Smooth muscle cell (in vitro differentiated cells): ENCODE data around the gene TFR2. TPM values are rescaled to one million over a fixed set of nuclear protein-coding genes. Genes with fewer than 3 reads are reported as not detected.

Experiments
- DNase-seq: peaks from one replicate; lab custom pipeline; 2025; ENCODE audit not compliant: unreplicated experiment; lab: John Stamatoyannopoulos, UW
- H2AFZ ChIP-seq: fragments of 200-600 bp; sonication (generic); 2 replicates; pipeline ENCODE4 v1.6.0; 2016; ENCODE audit warnings: antibody characterized with exemption, low read depth, mild to moderate bottlenecking
- H3F3A ChIP-seq: fragments of 200-600 bp; sonication (generic); 2 replicates; pipeline ENCODE4 v1.6.0; 2017; ENCODE audit warnings: antibody characterized with exemption, low read depth
- H3K27ac ChIP-seq: fragments of 200-600 bp; sonication (generic); 2 replicates; pipeline ENCODE4 v1.5.1; 2016; ENCODE audit warnings: low read depth, mild to moderate bottlenecking
- H3K27me3 ChIP-seq: fragments of 200-600 bp; sonication (generic); 2 replicates; pipeline ENCODE4 v1.6.1; 2016; ENCODE audit warnings: low read depth, mild to moderate bottlenecking
- H3K36me3 ChIP-seq: fragments of 200-600 bp; sonication (generic); 2 replicates; pipeline ENCODE4 v1.5.1; 2016; ENCODE audit warnings: low read depth
- H3K4me1 ChIP-seq: fragments of 200-600 bp; sonication (generic); 2 replicates; pipeline ENCODE4 v1.5.1; 2016; ENCODE audit warnings: low read depth
- H3K4me2 ChIP-seq: fragments of 200-600 bp; sonication (generic); 2 replicates; pipeline ENCODE4 v1.6.0; 2016; ENCODE audit warnings: mild to moderate bottlenecking
- H3K4me3 ChIP-seq: fragments of 200-600 bp; sonication (generic); 2 replicates; pipeline ENCODE4 v1.5.1; 2016; ENCODE audit warnings: mild to moderate bottlenecking
- H3K79me2 ChIP-seq: fragments of 200-600 bp; sonication (generic); 2 replicates; pipeline ENCODE4 v1.6.0; 2016; ENCODE audit warnings: low read depth, mild to moderate bottlenecking
- H3K9ac ChIP-seq: fragments of 200-600 bp; sonication (generic); 2 replicates; pipeline ENCODE4 v1.6.0; 2016; ENCODE audit warnings: low read depth
- H3K9me3 ChIP-seq: fragments of 200-600 bp; sonication (generic); replicated peaks from 2 replicates; pipeline ENCODE4 v1.5.1; 2016; ENCODE audit warnings: low read depth
- H4K20me1 ChIP-seq: fragments of 200-600 bp; sonication (generic); 2 replicates; pipeline ENCODE4 v1.6.0; 2016; ENCODE audit warnings: low read depth
- CTCF ChIP-seq: fragments of 200-600 bp; sonication (generic); IDR thresholded peaks from 2 replicates; pipeline ENCODE4 v1.5.1; 2017; ENCODE audit warnings: borderline replicate concordance, mild to moderate bottlenecking, antibody characterized with exemption; ENCODE audit not compliant: insufficient read depth, poor library complexity, severe bottlenecking
- WGBS: methylation state at CpG from one replicate; pipeline ENCODE4 v1.1.7; 2016; ENCODE audit warnings: low lambda C conversion rate; 5-methylcytosine and 5-hydroxymethylcytosine counted together
- polyA plus RNA-seq: library from polyadenylated mRNA; unstranded; fragments of >200 nt; fragmentation: Nextera tagmentation; extraction: Ambion mirVana; gene quantifications from 2 replicates; pipeline ENCODE4 v1.2.1, GENCODE V29; 2016
- total RNA-seq: library from RNA; depleted of rRNA; stranded (reverse); fragments of >200 nt; gene quantifications from 2 replicates; pipeline ENCODE4 v1.2.3, GENCODE V29; 2014

The TFR2 gene
- total and polyA plus RNA-seq, 2 experiments from 2014 or later, result 1.9 to 3.2 TPM

- Histone ChIP-seq H3K27ac (peak within 1 kb of the TSS; percentile 83), H3K36me3 (peaks cover 6% of the 10 kb centered on the region), H3K4me2 (peak within 1 kb of the TSS; percentile 86), H3K9me3 (no peaks in the 10 kb centered on the region), H3K4me1 (peaks cover 16% of the 10 kb centered on the region), H2AFZ (peak within 1 kb of the TSS; percentile 39), H3F3A (peaks cover 11% of the 10 kb centered on the region), H4K20me1 (peaks cover 37% of the 10 kb centered on the region), H3K79me2 (peaks cover 13% of the 10 kb centered on the region), H3K9ac (peak within 1 kb of the TSS; percentile 91), H3K27me3 (no peaks in the 10 kb centered on the region), H3K4me3 (peak within 1 kb of the TSS; percentile 75)
- no peak for DNase-seq
- WGBS, result under 1% methylated on average over 55 of the region's 61 CpGs
- no peak for TF ChIP-seq CTCF
Observed at GRCh38 chr7:100585511-100586265, 55.7 kb downstream of the TFR2 start, which contains the start of gene LRCH4. TSS of gene LRCH4 (minus strand) at chr7:100586129. CDS start at chr7:100586100, 29 bp downstream.

- H2AFZ ChIP-seq, result no peak overlapping the region
- peak overlapping the region; percentile 83 for H3K4me2 ChIP-seq
- peak overlapping the region; percentile 91 for H3K9ac ChIP-seq
- TF ChIP-seq CTCF, result no peak
- no peaks in the 10 kb centered on the region for H3K9me3 ChIP-seq
- peak; percentile 25 for DNase-seq
- H3K27ac ChIP-seq, result peak overlapping the region; percentile 83
- no peaks in the 10 kb centered on the region for H3K27me3 ChIP-seq
- H3K4me3 ChIP-seq, result peak overlapping the region; percentile 75
- H3F3A ChIP-seq, result peaks cover 11% of the 10 kb centered on the region
- peaks cover 6% of the 10 kb centered on the region for H3K36me3 ChIP-seq
- H3K4me1 ChIP-seq, result peaks cover 16% of the 10 kb centered on the region
- H4K20me1 ChIP-seq, result peaks cover 41% of the 10 kb centered on the region
- 6% methylated on average over 20 of the region's 20 CpGs for WGBS
- peaks cover 13% of the 10 kb centered on the region for H3K79me2 ChIP-seq
Observed at GRCh38 chr7:100584683-100585510, 56.5 kb downstream of the TFR2 start.

- Histone ChIP-seq H3K9me3 (no peaks in the 10 kb centered on the region), H3K79me2 (peaks cover 13% of the 10 kb centered on the region), H3K36me3 (peaks cover 6% of the 10 kb centered on the region), H3K27me3 (no peaks in the 10 kb centered on the region), H3K4me1 (peaks cover 16% of the 10 kb centered on the region), H3K27ac (peak overlapping the region; percentile 83), H3K4me2 (peak overlapping the region; percentile 83), H4K20me1 (peaks cover 41% of the 10 kb centered on the region), H2AFZ (no peak overlapping the region), H3K9ac (no peak overlapping the region), H3F3A (peaks cover 11% of the 10 kb centered on the region), H3K4me3 (peak overlapping the region; percentile 75)
- WGBS, result 54% methylated on average over 11 of the region's 15 CpGs
- TF ChIP-seq CTCF, result no peak
- no peak for DNase-seq
Observed at GRCh38 chr7:100584054-100584682, 57.2 kb downstream of the TFR2 start.
